Activated gamma-delta T cell treated with Interleukin-2 at 50 U/mL for 16 hours (primary cell): ENCODE results near the gene CTTNBP2NL.
A peak's percentile ranks its signal among the peaks of the same experiment; 100 is the strongest.
"Not testable (repeated sequence)": the region's sequence is repeated elsewhere in the genome, so short reads cannot be mapped to it uniquely, and the experiment has no call there.

Experiments
- DNase-seq: peaks from one replicate; pipeline ENCODE4 v3.0.0-alpha.2; 2020

The CTTNBP2NL gene

GRCh38 chr1:112387807-112388206 is 8.2 kb upstream of the CTTNBP2NL start:
- DNase-seq, result no peak

GRCh38 chr1:112388436-112388835 is 7.6 kb upstream of the CTTNBP2NL start:
- DNase-seq, result no peak

GRCh38 chr1:112389689-112390088 is 6.3 kb upstream of the CTTNBP2NL start:
- DNase-seq, result no peak

DNA sequence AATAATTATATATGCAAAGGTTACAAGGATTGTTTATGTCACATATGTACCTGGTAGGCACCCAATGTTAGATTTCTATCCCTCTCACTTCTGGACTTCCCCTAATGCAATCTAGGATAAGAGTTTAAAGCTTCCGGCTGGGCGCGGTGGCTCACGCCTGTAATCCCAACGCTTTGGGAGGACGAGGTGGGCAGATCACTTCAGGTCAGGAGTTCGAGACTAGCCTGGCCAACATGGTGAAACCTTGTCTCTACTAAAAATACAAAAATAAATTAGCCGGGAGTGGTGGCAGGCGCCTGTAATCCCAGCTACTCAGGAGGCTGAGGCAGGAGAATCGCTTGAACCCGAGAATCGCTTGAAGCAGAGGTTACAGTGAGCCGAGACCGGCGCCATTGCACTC is 5.7 kb upstream of the CTTNBP2NL start:
- not testable (repeated sequence) for DNase-seq

DNA sequence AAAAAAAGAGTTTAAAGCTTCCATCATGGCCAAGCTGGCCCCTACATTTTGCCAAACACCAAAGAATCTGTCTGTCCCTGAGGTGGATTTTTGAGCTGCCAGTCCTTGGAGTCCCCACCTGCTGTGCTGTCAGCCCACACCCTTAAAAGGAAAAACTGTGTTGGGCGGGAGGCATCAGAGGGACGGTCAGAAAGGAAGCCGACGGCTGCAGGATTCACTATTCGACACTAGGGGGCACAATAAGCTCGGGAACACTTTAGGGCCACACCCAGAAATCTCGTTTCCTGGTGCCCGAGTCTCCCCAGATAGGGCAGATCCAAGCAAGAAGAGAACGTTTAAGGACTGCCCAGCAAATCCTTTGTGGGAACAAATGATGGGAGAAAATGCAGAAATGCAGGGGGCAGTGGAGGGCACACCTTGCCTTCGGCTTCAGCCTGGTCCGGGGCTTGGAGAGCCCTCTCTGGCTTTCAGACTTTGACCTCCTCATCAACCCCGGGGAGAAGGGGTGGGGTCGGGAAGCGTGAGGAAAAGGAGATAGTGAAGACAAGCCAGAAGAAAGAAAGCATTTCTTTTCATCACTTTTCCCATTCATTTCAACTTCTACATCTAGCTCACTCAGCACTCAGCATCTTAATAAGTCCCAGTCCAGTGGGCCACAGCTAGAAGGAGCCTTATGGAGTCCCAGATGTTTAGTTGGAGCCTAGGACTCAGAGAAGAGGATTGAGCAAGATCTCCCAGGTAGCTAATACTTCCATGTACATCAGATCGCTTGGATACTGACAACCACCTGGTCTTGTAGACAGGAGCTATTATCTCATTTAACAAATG is 5.0 kb upstream of the CTTNBP2NL start:
- peak; percentile 72 for DNase-seq

GRCh38 chr1:112391603-112391940 is 4.4 kb upstream of the CTTNBP2NL start:
- no peak for DNase-seq

- DNase-seq, result no peak
These were observed 2.4 kb upstream of the CTTNBP2NL start for GRCh38 chr1:112393631-112393974.

GRCh38 chr1:112394743-112395062 is 1.3 kb upstream of the CTTNBP2NL start:
- DNase-seq, result no peak

DNA sequence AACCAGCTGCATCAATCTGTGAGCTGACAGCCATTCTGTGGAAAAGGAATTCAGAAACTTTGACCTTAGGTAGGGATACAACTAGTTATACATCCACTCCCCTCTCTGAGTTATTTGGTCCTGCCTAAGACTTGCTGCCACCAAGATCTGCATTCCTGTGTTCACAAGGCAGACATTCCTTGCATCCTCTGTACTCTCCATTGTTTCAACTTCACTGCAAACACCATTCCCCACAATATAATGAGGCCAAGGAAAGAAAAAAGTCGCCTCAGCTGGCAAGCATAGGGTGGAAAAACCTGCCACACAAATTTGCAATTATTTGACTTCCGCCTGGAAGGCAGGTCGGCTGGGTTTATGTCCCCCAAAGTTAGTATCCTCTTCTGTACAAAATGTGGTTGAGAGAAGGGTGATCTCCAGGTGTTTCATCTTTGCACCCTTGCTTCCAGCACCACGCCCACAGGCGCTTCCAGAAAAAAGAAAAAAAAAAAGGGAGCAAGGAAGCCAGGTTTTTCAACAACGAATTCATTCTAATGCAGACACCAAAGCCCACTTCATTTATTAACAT is 676 bp upstream of the CTTNBP2NL start:
- no peak for DNase-seq

- no peak for DNase-seq
These were observed 848 bp downstream of the CTTNBP2NL start for GRCh38 chr1:112396653-112397471.

DNA sequence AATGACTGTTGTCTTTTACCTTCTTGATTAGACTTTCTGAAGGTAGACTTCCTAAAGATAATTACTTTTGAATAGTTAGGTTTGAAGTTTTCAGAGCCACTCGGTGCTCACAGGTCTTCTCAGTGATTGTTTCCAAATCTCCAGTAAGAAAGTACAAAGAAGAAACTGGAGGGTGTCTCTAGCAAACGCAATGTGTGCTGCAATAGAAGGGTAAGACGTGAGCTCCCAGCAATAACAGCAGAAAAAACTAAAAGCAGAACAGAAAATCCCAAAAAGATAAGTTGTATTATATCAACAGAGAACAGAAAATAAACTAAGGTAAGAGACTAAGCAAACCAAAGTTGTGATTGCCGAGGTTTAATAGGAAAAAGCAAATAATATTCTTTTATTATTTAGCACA is 1.8 kb downstream of the CTTNBP2NL start:
- DNase-seq, result no peak

DNA sequence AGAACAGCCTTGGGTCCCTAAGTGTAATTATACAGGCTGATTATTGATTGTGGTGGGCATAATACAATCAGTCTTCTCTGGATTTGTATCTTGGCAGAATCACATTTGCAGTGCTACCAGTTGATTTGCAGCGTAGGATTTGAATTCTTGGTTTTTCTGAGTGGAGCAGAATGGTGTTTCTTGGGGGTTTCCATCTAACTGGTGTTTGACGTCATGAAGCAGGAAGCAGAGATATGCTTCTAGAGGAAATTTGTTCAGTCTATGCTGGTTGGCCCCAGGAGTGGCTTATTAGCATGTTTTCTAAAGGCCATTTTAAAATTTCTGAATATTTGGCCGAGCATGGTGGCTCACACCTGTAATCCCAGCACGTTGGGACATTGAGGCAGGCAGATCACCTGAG is 3.4 kb downstream of the CTTNBP2NL start:
- no peak for DNase-seq

DNA sequence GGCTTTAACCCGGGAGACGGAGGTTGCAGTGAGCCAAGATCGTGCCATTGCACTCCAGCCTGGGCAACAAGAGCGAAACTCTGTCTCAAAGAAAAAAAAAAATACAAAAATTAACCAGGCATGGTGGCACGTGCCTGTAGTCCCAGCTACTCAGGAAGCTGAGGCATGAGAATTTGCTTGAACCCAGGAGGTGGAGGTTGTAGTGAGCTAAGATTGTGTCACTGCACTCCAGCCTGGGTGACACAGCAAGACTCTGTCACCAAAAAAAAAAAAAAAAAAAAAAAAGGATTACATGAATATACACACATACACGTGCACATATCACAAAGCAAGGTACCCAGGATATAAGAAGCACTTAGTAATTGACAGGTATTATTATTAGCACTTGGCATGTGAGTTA is 4.7 kb downstream of the CTTNBP2NL start:
- not testable (repeated sequence) for DNase-seq

DNA sequence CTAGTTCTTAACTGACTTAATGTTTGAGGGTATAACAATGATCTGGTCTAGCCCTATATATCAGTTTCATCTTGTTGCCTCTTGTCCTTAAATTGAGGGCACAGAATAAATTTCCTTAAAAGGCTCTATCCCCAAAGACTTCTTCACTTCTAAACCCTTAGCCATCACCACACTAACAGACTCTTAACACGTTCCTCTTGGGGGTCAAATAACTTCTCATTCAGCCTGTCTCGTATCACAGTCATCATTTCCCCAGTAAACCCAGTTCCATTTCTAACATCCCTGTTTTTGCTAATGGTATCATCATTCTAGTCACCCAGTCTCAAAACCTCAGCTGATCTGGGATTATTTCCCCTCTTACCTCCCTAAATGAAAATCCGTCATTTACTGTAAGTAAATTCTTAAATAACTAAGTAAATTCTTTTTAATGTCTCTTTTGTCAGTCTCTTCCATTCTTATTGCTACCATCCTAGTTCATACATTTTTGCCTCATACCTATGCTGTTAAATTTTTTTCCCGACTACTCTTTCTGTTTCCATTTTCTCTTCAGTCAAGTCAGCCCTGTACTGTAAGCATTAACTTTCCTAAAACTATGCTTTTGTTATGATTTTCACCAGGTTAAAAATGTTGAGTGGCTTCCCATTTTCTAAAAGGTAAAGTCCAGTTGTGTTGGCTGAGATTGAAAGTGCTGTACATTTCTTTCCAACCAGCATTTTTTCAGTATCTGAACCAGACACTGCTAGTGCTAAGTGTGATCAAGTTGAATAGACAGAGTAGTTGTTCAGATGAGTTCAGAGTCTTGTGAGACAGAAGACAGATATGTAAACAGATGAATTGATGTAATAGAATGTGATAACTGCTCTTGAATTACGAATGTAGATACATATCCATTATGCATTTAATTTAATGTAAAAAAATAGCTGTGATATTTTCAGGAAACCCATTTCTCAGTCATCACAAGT is 6.9 kb downstream of the CTTNBP2NL start:
- no peak for DNase-seq

GRCh38 chr1:112406771-112407170 is 10.8 kb downstream of the CTTNBP2NL start:
- no peak for DNase-seq

DNA sequence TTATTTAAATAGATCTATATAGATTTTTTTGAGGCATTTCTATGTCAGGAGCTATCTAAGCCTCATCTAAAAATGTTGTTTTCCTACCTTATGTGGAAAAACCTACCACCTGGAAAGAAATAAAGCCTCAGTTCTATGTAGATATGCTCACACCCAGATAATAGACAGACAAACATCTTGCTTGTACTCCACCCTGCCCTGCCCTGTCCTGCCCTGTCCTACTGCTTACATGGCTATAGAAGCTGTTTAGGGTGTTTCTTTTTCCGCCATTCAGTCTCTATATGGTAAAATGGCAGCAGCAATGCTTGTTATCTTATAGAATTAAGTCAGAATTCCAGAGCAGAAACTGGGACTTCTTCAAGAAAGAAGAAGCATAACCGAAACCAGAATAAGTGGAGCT is 13.4 kb downstream of the CTTNBP2NL start:
- DNase-seq, result no peak

DNA sequence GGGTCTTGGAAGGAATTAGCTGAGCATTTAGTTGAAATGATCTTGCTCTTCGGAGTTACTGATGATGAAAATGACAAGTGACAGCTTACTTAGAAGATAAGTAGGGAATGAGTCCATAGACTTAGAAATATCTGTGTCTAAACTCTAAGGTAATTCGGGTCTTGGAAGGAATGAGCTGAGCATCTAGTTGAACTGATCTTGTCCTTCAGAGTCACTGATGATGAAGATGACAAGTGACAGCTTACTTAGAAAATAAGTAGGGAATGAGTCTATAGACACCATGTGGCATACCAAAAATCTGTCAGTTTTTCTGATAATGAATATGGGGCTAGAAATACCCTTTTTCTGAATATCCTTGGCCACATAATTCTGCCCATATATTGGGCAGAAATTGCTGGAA is 14.7 kb downstream of the CTTNBP2NL start:
- no peak for DNase-seq

- no peak for DNase-seq
These were observed 21.3 kb downstream of the CTTNBP2NL start for GRCh38 chr1:112417271-112417670.

DNA sequence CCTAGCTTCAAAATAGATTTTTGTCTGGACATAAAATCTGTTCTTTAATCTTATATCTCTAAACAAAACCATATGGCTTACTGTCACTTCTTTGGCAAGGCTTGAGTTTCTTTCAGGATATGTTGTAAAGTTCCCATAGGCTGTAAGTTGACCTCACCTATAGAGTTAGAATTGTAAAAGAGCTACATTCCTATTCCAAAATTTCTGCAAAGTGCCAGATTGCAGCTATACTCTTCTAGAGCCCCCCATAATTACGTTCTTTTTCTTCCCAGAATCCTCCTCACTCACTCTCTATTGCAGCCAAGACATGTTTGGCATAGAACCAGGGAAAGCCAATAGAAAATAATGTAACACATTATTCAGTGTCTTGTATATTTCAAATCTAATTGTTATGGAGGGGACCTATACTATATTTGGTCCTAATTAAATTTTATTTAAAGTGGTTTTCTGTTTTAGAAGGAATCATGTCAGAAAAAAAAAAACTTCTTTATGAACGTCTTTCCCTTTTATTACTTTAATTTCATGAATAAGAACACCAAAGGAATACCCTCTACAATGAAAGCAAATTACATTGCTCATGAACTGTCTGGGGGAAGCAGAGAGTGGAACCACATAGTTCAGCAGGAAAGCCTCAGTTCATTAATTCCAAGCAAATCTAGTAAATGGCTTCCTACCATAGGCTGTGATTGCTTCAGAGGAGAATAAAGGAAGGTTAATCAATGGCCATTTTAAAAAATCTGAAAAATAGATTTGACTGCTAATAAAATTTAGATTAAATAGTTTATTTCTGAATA is 22.3 kb downstream of the CTTNBP2NL start:
- no peak for DNase-seq

DNA sequence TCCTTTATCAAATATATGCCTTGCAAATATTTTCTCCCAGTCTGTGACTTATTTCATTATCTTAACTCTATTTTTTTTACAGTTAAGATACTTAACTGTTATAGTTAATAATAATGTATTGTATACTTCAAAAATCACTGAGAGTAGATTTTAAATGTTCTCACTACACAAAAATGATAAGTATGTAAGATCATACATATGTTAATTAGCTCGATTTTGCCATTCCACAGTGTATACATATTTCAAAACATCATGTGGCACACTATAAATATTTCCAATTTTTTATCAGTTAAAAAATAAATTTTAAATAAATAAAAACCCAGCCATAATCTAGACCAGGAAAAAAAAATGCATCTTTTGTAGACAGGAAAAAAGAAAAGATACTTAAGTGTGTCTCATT is 27.2 kb downstream of the CTTNBP2NL start:
- no peak for DNase-seq

DNA sequence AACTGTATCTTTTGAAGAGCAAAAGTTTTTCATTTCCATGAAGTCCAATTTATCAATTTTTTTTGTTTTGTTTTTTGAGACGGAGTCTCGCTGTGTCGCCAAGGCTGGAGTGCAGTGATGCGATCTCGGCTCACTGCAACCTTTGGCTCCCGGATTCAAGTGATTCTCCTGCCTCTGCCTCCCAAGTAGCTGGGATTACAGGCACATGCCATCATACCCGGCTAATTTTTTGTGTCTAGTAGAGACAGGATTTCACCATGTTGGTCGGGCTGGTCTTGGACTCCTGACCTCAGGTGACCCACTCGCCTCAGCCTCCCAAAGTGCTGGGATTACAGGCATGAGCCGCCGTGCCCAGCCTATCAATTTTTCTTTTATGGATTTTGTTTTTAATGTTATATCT is 27.7 kb downstream of the CTTNBP2NL start:
- not testable (repeated sequence) for DNase-seq

GRCh38 chr1:112429749-112430148 is 33.7 kb downstream of the CTTNBP2NL start:
- DNase-seq, result no peak
